GM12873 (cell line): ENCODE measurements around the gene XXYLT1.

ENCODE experiments used
- CTCF ChIP-seq: IDR thresholded peaks from 2 replicates; pipeline ENCODE4 v1.5.1; 2012; ENCODE audit warnings: low read depth, mild to moderate bottlenecking, moderate library complexity, low read length, control low read depth; ENCODE audit not compliant: insufficient read depth; ENCODE audit errors: missing control alignments

Gene XXYLT1

GRCh38 chr3:195034101-195034500 lies 236.9 kb downstream of the XXYLT1 start:
- TF ChIP-seq CTCF, result no peak

- no peak for TF ChIP-seq CTCF
Measured at GRCh38 chr3:195033531-195034091, 237.3 kb downstream of the XXYLT1 start.

- TF ChIP-seq CTCF, result no peak
Measured at GRCh38 chr3:195032955-195033354, 238.0 kb downstream of the XXYLT1 start.

DNA sequence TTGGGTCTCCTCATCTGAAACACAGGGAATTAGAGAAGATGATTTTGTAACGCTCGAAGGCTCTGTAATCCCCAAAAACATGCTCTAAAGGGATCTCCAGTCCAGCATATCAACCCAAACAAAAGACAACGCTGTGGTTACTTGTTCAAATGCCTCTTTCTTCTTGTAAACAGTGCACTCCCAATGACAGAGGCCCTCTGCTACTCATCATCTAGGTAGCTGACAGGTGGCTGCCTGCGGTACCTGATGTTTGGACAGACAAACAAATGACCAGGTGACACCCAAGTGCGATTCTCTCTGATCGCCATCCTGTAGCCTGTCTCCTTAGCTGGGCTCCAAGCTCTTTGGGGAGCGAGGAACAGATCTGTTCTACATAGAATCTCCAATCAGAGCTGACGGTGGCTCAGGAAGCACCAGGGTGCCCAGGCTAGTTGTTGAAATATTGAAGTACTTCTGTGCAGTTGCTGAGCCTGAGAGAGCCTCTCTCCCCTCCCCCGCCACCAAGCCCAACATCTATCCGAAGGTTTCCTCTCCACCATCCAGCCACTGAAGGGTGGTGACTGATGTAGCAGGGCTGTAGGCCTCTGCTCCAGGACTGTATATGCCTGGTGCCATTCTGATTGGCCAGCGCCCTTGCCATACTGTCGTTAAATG lies 238.7 kb downstream of the XXYLT1 start:
- TF ChIP-seq CTCF, result no peak

DNA sequence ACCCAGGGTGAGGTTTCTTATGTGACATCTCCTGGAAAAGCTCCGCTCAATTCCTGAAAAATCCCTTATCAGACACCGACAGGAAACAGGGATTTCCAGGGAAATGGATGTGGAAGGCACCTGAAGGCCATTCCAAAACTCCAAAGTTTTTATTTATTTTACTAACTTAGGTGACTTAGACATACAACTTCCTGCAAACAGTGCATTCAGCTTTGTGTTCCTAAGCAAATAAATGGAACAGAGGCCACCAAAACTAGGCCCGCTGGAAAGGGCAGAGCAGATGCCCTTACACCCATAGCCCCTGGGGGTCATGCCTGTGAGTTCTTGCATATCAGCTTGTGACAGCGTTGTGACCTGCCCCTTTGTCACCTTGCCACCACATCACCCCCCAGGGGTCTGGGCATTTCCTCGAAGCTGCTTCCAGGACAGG lies 239.4 kb downstream of the XXYLT1 start:
- no peak for TF ChIP-seq CTCF

DNA sequence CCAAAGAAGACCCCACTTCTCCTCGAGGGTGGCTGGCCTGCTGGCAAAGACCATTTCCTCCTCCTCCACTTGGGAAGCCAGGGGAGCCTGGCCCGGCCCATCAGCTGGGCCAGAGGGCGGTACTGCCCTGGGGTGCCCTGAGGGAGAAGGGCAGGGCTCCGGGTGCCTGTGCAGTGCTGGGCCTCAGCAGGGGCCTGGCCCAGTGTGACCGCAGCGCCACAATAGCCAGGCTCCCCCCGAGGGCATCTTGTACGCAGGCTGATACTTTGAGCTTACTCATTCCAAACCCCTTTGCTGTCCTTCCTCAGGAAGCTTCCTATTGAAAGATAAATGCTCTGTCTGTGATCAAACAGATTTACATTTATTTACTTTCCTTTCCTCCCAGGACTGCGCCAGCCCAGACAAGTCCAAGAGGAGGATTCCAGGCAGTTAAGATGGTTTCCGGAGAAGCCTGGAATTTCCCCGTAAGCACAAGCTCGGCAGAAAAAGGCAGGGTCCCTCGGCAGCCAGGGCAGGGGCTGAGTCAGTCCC lies 240.1 kb downstream of the XXYLT1 start:
- TF ChIP-seq CTCF, result no peak

DNA sequence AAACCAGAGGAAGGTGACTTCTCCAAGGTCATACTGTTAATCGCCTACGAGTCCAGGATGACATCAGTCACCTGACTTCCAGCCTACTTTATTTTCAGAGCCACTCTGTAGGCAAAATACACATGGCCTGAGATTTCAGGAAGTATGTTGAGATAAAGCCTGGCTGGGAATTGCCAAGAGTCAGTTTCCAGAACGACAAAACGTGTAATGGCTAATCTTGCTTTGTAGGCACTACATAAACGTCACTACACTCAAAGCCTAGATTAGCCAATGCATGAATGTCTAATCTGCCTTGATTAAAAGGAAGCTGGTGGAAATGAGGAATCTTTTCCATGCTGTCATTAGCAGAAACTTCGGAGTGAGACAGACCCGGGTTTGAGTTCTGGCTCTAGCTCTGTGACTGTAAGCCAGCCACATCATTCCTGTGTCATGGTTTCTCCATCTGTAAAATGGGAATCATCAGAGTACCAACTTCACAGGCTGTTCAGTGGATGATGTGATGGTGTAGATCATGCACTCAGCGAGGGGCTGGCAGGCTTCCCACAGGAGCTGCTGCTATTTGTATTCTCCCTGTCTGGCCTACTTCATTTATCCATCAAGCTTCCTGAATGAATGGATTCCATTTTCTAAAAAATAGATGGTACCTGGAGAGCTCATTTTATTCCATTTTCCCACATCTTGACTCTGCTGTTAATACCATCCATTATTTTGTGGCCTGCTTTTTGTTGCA lies 241.9 kb downstream of the XXYLT1 start:
- no peak for TF ChIP-seq CTCF
